Panc1 (cell line): ENCODE measurements around the gene PTPRK. TPM values are rescaled to one million over a fixed set of nuclear protein-coding genes. Genes with fewer than 3 reads are reported as not detected.
A peak's percentile ranks its signal among the peaks of the same experiment; 100 is the strongest.

Experiments used
- ATAC-seq: fragments of 200-7000 bp; cut with Tn5 transposase; 2 replicates; pipeline ENCODE4 v1.9.1; 2020; ENCODE audit warnings: mild to moderate bottlenecking, moderate library complexity
- BruUV-seq: library from RNA; stranded (reverse); fragments of 400-500 nt; replicated peaks from 2 replicates; lab custom pipeline; 2021; lab: Mats Ljungman, UMichigan
- CTCF ChIA-PET: fragments of 300-600 bp; sonication (Branson Sonifier 250); formaldehyde crosslinking; loops from one replicate; lab custom pipeline; 2022; ENCODE audit warnings: antibody characterized with exemption; lab: Charles Lee
- POLR2A ChIA-PET: fragments of 300-600 bp; sonication (Branson Sonifier 250); formaldehyde crosslinking; loops from one replicate; lab custom pipeline; 2022; ENCODE audit warnings: antibody characterized with exemption; lab: Charles Lee
- DNase-seq: peaks from one replicate; pipeline ENCODE4 v3.0.0-alpha.2; 2010; ENCODE audit warnings: low read depth, low spot score
- H3K27ac ChIP-seq: 2 replicates; pipeline ENCODE4 v1.5.1; 2011; ENCODE audit warnings: mild to moderate bottlenecking, low read length, inconsistent platforms
- H3K27me3 ChIP-seq: fragments of 200-500 bp; sonication (Bioruptor generic); 2 replicates; pipeline ENCODE4 v1.6.0; 2014; ENCODE audit warnings: low read length, inconsistent platforms; ENCODE audit not compliant: control insufficient read depth, insufficient read depth
- H3K36me3 ChIP-seq: fragments of 200-500 bp; sonication (Bioruptor generic); 2 replicates; pipeline ENCODE4 v1.5.1; 2014; ENCODE audit warnings: inconsistent platforms, mild to moderate bottlenecking, low read length, moderate library complexity; ENCODE audit not compliant: control insufficient read depth, insufficient read depth
- H3K4me1 ChIP-seq: 2 replicates; pipeline ENCODE4 v1.5.1; 2011; ENCODE audit warnings: inconsistent platforms, mild to moderate bottlenecking, low read length, moderate library complexity; ENCODE audit not compliant: control insufficient read depth, insufficient read depth
- H3K4me3 ChIP-seq, 2 experiments: 2 replicates each; pipeline ENCODE4 v1.5.1; 2011 to 2012; ENCODE audit warnings: low read depth in 2 of 2, low read length in 2 of 2, mild to moderate bottlenecking in 2 of 2, inconsistent platforms in 1 of 2, moderate library complexity in 1 of 2
- H3K9me3 ChIP-seq: fragments of 200-500 bp; sonication (Bioruptor generic); 2 replicates; pipeline ENCODE4 v1.5.1; 2014; ENCODE audit warnings: low read depth, mild to moderate bottlenecking, inconsistent platforms, low read length, moderate library complexity; ENCODE audit not compliant: control insufficient read depth, insufficient read depth
- POLR2AphosphoS5 ChIP-seq: IDR thresholded peaks from 2 replicates; pipeline ENCODE4 v1.6.1; 2012; ENCODE audit warnings: mild to moderate bottlenecking, low read depth, low read length, moderate library complexity
- SIN3A ChIP-seq: IDR thresholded peaks from 2 replicates; pipeline ENCODE4 v1.6.1; 2012; ENCODE audit warnings: low read depth, mild to moderate bottlenecking, low read length, moderate library complexity, borderline replicate concordance; ENCODE audit not compliant: insufficient read depth
- TCF7L2 ChIP-seq: IDR thresholded peaks from 2 replicates; pipeline ENCODE4 v1.6.1; 2011; ENCODE audit warnings: mild to moderate bottlenecking, low read depth, low read length, inconsistent platforms
- in situ Hi-C: cut with HindIII; loops from 2 replicates; pipeline ENCODE4 v1.10.0; 2016; ENCODE audit warnings: low sequenced_read_pairs, low pct_unique_long_range_greater_than_20kb
- intact Hi-C: fragments of 100-400 bp; cut with micrococcal nuclease; formaldehyde crosslinking; loops from one replicate; pipeline ENCODE4 v1.10.0; 2022; ENCODE audit not compliant: unreplicated experiment
- total RNA-seq: library from RNA; stranded (reverse); gene quantifications from one replicate; pipeline ENCODE4 v1.2.1, GENCODE V29; 2021; ENCODE audit not compliant: unreplicated experiment
- TF ChIP-seq, protein P1 (sequence below), 2 experiments: IDR thresholded peaks; 2 replicates each; pipeline ENCODE4 v1.6.1; 2011 to 2012; ENCODE audit warnings: low read depth in 2 of 2, control low read depth in 1 of 2, low read length in 1 of 2, mild to moderate bottlenecking in 1 of 2, moderate library complexity in 1 of 2; ENCODE audit not compliant: insufficient read depth in 1 of 2
- TF ChIP-seq, protein P2 (sequence below): fragments of 450-650 bp; IDR thresholded peaks from 2 replicates; pipeline ENCODE4 v1.5.1; 2017; ENCODE audit warnings: mild to moderate bottlenecking

PTPRK gene
- total RNA-seq, 1 experiment from 2014 or later, result 61.8 TPM

DNA sequence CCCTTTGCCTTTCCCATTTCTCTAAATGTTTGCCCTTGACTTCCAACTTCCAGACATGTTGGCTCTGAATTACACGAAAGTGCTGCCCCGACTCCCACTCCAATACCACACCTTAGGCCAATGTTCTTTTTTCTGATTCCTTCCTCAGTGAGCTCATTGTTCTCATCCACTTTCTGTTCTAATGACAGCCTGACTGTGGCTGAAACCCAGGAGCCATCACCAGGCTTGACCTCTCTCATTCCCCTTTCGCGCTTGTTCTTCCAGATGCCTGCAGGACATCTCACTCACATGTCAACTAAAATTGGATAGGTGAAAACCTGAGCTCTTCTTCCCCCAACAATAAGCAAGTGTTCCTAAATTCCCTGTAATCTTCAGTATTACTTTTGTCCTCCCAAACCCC lies 40.4 kb downstream of the PTPRK start:
- TF ChIP-seq, protein P1, sequence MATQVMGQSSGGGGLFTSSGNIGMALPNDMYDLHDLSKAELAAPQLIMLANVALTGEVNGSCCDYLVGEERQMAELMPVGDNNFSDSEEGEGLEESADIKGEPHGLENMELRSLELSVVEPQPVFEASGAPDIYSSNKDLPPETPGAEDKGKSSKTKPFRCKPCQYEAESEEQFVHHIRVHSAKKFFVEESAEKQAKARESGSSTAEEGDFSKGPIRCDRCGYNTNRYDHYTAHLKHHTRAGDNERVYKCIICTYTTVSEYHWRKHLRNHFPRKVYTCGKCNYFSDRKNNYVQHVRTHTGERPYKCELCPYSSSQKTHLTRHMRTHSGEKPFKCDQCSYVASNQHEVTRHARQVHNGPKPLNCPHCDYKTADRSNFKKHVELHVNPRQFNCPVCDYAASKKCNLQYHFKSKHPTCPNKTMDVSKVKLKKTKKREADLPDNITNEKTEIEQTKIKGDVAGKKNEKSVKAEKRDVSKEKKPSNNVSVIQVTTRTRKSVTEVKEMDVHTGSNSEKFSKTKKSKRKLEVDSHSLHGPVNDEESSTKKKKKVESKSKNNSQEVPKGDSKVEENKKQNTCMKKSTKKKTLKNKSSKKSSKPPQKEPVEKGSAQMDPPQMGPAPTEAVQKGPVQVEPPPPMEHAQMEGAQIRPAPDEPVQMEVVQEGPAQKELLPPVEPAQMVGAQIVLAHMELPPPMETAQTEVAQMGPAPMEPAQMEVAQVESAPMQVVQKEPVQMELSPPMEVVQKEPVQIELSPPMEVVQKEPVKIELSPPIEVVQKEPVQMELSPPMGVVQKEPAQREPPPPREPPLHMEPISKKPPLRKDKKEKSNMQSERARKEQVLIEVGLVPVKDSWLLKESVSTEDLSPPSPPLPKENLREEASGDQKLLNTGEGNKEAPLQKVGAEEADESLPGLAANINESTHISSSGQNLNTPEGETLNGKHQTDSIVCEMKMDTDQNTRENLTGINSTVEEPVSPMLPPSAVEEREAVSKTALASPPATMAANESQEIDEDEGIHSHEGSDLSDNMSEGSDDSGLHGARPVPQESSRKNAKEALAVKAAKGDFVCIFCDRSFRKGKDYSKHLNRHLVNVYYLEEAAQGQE (IDR thresholded peaks at IDR 0.05; ENCODE audit: insufficient read depth in 1 of 2, low read depth in 2 of 2, low read length in 1 of 2), result no peak
- TF ChIP-seq SIN3A (no peak), TCF7L2 (no peak), POLR2AphosphoS5 (no peak)
- TF ChIP-seq, protein P2, sequence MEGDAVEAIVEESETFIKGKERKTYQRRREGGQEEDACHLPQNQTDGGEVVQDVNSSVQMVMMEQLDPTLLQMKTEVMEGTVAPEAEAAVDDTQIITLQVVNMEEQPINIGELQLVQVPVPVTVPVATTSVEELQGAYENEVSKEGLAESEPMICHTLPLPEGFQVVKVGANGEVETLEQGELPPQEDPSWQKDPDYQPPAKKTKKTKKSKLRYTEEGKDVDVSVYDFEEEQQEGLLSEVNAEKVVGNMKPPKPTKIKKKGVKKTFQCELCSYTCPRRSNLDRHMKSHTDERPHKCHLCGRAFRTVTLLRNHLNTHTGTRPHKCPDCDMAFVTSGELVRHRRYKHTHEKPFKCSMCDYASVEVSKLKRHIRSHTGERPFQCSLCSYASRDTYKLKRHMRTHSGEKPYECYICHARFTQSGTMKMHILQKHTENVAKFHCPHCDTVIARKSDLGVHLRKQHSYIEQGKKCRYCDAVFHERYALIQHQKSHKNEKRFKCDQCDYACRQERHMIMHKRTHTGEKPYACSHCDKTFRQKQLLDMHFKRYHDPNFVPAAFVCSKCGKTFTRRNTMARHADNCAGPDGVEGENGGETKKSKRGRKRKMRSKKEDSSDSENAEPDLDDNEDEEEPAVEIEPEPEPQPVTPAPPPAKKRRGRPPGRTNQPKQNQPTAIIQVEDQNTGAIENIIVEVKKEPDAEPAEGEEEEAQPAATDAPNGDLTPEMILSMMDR, result no peak
- DNase-seq, result no peak
- ChIA-PET CTCF (no interaction called here), POLR2A (no interaction called here)
- ATAC-seq, result no peak
- Histone ChIP-seq H3K4me1 (peaks cover 7% of the 10 kb centered on the region), H3K27me3 (no peaks in the 10 kb centered on the region), H3K27ac (no peak overlapping the region), H3K4me3 (no peak overlapping the region), H3K36me3 (no peaks in the 10 kb centered on the region), H3K9me3 (no peaks in the 10 kb centered on the region)
- in situ Hi-C loops, result no loop called here
- intact Hi-C loops, result no loop called here
- BruUV-seq, result no TSS peak

DNA sequence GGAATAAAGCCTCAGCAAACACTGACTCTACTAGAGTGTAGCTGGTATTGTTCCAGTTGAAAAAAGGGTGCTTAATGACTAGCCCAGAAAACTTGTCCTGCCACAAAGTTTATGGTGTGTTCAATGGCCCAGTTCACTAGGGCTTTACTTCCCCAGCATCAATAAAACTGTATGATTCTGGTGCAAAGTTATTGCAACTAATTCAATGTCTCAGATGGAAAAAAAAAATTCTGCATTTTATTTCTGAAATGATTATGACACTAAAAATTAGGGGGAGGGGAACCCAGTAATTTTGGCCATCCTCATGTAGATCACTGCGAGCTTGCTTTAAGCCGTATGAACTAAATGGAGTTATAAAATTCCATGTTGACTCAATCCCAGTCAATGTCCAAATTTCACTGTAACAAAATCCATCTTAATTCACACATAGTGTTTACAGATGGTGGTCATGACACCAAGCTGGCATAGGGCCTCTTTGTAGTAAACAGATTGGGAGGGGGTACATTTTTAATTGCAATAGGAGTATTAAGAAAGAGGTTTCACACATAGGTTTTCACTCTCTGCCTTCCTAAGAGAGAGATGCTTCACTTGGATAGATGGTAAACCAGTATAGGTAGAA lies 41.2 kb downstream of the PTPRK start:
- DNase-seq, result no peak
- intact Hi-C loops (no loop called here), in situ Hi-C loops (no loop called here)
- CTCF ChIA-PET, result no interaction called here
- H3K9me3 ChIP-seq, result no peaks in the 10 kb centered on the region
- H3K27me3 ChIP-seq, result no peaks in the 10 kb centered on the region
- H3K27ac ChIP-seq, result peak overlapping the region; percentile 13; the same call in 1 of the 2 replicates
- no TSS peak for BruUV-seq
- peaks cover 14% of the 10 kb centered on the region for H3K4me1 ChIP-seq
- TF ChIP-seq, protein P1 (IDR thresholded peaks at IDR 0.05; ENCODE audit: insufficient read depth in 1 of 2, low read depth in 2 of 2, low read length in 1 of 2), result no peak
- no peak for TF ChIP-seq TCF7L2
- TF ChIP-seq, protein P2, result no peak
- TF ChIP-seq SIN3A, result no peak
- no peak for TF ChIP-seq POLR2AphosphoS5
- POLR2A ChIA-PET, result no interaction called here
- H3K36me3 ChIP-seq, result no peaks in the 10 kb centered on the region
- ATAC-seq, result no peak
- H3K4me3 ChIP-seq, result no peak overlapping the region
